WTC11 (cell line): Measurements from ENCODE around the gene FHOD3.

ENCODE experiments used
- ATF3 ChIP-seq: sonication (generic); formaldehyde crosslinking; conservative IDR thresholded peaks from 2 replicates; pipeline ENCODE4 v1.8.1; 2022; ENCODE audit warnings: mild to moderate bottlenecking, missing genetic modification reagents
- CTCF ChIP-seq: fragments of 200-600 bp; IDR thresholded peaks from 2 replicates; pipeline ENCODE4 v1.8.0; 2022; ENCODE audit warnings: antibody characterized with exemption
- FOXP1 ChIP-seq: sonication (generic); formaldehyde crosslinking; IDR thresholded peaks from 2 replicates; pipeline ENCODE4 v1.8.0; 2022; ENCODE audit warnings: missing genetic modification reagents, mild to moderate bottlenecking, moderate library complexity, borderline replicate concordance
- MAX ChIP-seq: sonication (generic); formaldehyde crosslinking; IDR thresholded peaks from 2 replicates; pipeline ENCODE4 v1.8.0; 2022; ENCODE audit warnings: mild to moderate bottlenecking, missing genetic modification reagents
- MXD4 ChIP-seq: fragments of 250-450 bp; sonication (Bioruptor Pico); IDR thresholded peaks from 2 replicates; pipeline ENCODE4 v1.8.0; 2021; ENCODE audit warnings: mild to moderate bottlenecking, moderate library complexity, borderline replicate concordance
- NFE2L1 ChIP-seq: sonication (generic); formaldehyde crosslinking; IDR thresholded peaks from 2 replicates; pipeline ENCODE4 v1.8.1; 2023; ENCODE audit warnings: missing genetic modification reagents
- TCF7 ChIP-seq: sonication (generic); formaldehyde crosslinking; IDR thresholded peaks from 2 replicates; pipeline ENCODE4 v1.8.0; 2022; ENCODE audit warnings: mild to moderate bottlenecking, low read depth, missing genetic modification reagents, moderate library complexity
- TEAD4 ChIP-seq: sonication (generic); formaldehyde crosslinking; IDR thresholded peaks from 2 replicates; pipeline ENCODE4 v1.8.0; 2022; ENCODE audit warnings: mild to moderate bottlenecking, missing genetic modification reagents
- USF1 ChIP-seq: sonication (generic); formaldehyde crosslinking; IDR thresholded peaks from 2 replicates; pipeline ENCODE4 v1.8.0; 2022; ENCODE audit warnings: mild to moderate bottlenecking, missing genetic modification reagents
- USF2 ChIP-seq: sonication (generic); formaldehyde crosslinking; IDR thresholded peaks from 2 replicates; pipeline ENCODE4 v1.8.1; 2023; ENCODE audit warnings: mild to moderate bottlenecking, missing genetic modification reagents, moderate library complexity
- ZMAT4 ChIP-seq: fragments of 250-450 bp; sonication (Bioruptor Pico); IDR thresholded peaks from 2 replicates; pipeline ENCODE4 v1.9.0; 2021; ENCODE audit warnings: mild to moderate bottlenecking

- TF ChIP-seq CTCF: no peak
- no peak for TF ChIP-seq FOXP1 (CRISPR knock-in tag)
- no peak for TF ChIP-seq TEAD4
- TF ChIP-seq USF2: no peak
- TF ChIP-seq NFE2L1: no peak
- no peak for TF ChIP-seq TCF7 (CRISPR knock-in tag)
- TF ChIP-seq MAX (CRISPR knock-in tag): no peak
- TF ChIP-seq ZMAT4 (CRISPR knock-in tag): no peak
- no peak for TF ChIP-seq ATF3 (CRISPR knock-in tag)
- no peak for TF ChIP-seq USF1 (CRISPR knock-in tag)
- no peak for TF ChIP-seq MXD4 (CRISPR knock-in tag)
Observed at GRCh38 chr18:36661999-36662398, 364.5 kb downstream of the FHOD3 start.
